HepG2 (cell line): ENCODE results near the gene KRTAP5-10. TPM values are rescaled to one million over a fixed set of nuclear protein-coding genes. Genes with fewer than 3 reads are reported as not detected.
A peak's percentile ranks its signal among the peaks of the same experiment; 100 is the strongest.
"Not testable (repeated sequence)": the region's sequence is repeated elsewhere in the genome, so short reads cannot be mapped to it uniquely, and the experiment has no call there.

Experiments used
- ATAC-seq: fragments of 200-7000 bp; cut with Tn5 transposase; 3 replicates; pipeline ENCODE4 v1.9.1; 2020; ENCODE audit warnings: mild to moderate bottlenecking, moderate library complexity
- BruUV-seq: library from RNA; stranded (reverse); fragments of 400-500 nt; replicated peaks from 2 replicates; lab custom pipeline; 2021; lab: Mats Ljungman, UMichigan
- CTCF ChIA-PET: fragments of 300-600 bp; formaldehyde crosslinking; extraction: SDS; loops from one replicate; lab custom pipeline; 2021; ENCODE audit warnings: low total read pairs, inconsistent platforms, low intra/inter-chr PET ratio; lab: Yijun Ruan, JAX
- POLR2A ChIA-PET: fragments of 350-600 bp; sonication (Branson Sonifier 250); formaldehyde crosslinking; loops from one replicate; lab custom pipeline; 2020; ENCODE audit warnings: antibody characterized with exemption, inconsistent platforms; lab: Yijun Ruan, JAX
- DNase-seq: peaks from one replicate; pipeline ENCODE4 v3.0.0-alpha.2; 2015; ENCODE audit warnings: low spot score
- FAIRE-seq: peaks from 3 replicates; lab custom pipeline; 2011; peaks lifted over from hg19 to GRCh38; lab: Jason Lieb, UNC
- H2AFZ ChIP-seq: one replicate; pipeline ENCODE4 v1.6.1; 2011; ENCODE audit warnings: low read length, inconsistent platforms
- H3K27ac ChIP-seq: fragments of 300-600 bp; 3 replicates; pipeline ENCODE4 v1.8.0; 2011; ENCODE audit warnings: mixed run types, mild to moderate bottlenecking, mixed read lengths, low read length, inconsistent platforms; ENCODE audit not compliant: insufficient read depth; ENCODE audit errors: extremely low read length
- H3K27me3 ChIP-seq, 2 experiments: fragments of 200-600 bp in 1 of 2; 2 replicates in 1 of 2; 3 replicates in 1 of 2; pipeline versions ENCODE4 v1.6.0 to v1.8.0; 2011; ENCODE audit warnings: low read length in 2 of 2, mild to moderate bottlenecking in 2 of 2, moderate library complexity in 2 of 2, inconsistent platforms in 1 of 2; ENCODE audit not compliant: insufficient read depth in 2 of 2, control insufficient read depth in 1 of 2
- H3K36me3 ChIP-seq, 2 experiments: fragments of 200-600 bp in 1 of 2; replicated peaks in 1 of 2; 2 replicates in 1 of 2; 3 replicates in 1 of 2; pipeline versions ENCODE4 v1.5.1 to v1.8.0; 2011; ENCODE audit warnings: low read length in 2 of 2, inconsistent platforms in 1 of 2; ENCODE audit not compliant: insufficient read depth in 2 of 2, control insufficient read depth in 1 of 2
- H3K4me1 ChIP-seq: 2 replicates; pipeline ENCODE4 v1.5.1; 2012; ENCODE audit warnings: low read length, inconsistent platforms; ENCODE audit not compliant: insufficient read depth
- H3K4me2 ChIP-seq: 2 replicates; pipeline ENCODE4 v1.6.0; 2011; ENCODE audit warnings: low read depth, low read length, inconsistent platforms
- H3K4me3 ChIP-seq, 3 experiments: fragments of 200-600 bp in 1 of 3; sonication (generic), shearing (Covaris generic) in 1 of 3; replicated peaks in 1 of 3; 2 replicates each; pipeline ENCODE4 v1.5.1; 2011 to 2016; ENCODE audit warnings: low read length in 3 of 3, inconsistent platforms in 2 of 3, low read depth in 2 of 3, mild to moderate bottlenecking in 2 of 3, control low read depth in 1 of 3, mixed read lengths in 1 of 3; ENCODE audit not compliant: insufficient read depth in 1 of 3
- H3K79me2 ChIP-seq: one replicate; pipeline ENCODE4 v1.6.1; 2011; ENCODE audit warnings: low read length, inconsistent platforms; ENCODE audit not compliant: insufficient read depth
- H3K9ac ChIP-seq: 2 replicates; pipeline ENCODE4 v1.6.0; 2011; ENCODE audit warnings: mild to moderate bottlenecking, low read depth, low read length, inconsistent platforms; ENCODE audit not compliant: insufficient read depth
- H3K9me3 ChIP-seq: 2 replicates; pipeline ENCODE4 v1.5.1; 2012; ENCODE audit warnings: mild to moderate bottlenecking, low read length
- H4K20me1 ChIP-seq: 2 replicates; pipeline ENCODE4 v1.6.0; 2011; ENCODE audit warnings: inconsistent platforms, mild to moderate bottlenecking, low read length, moderate library complexity; ENCODE audit not compliant: insufficient read depth
- ELF3 ChIP-seq: IDR thresholded peaks from 2 replicates; pipeline ENCODE4 v1.6.1; 2016; ENCODE audit warnings: missing genetic modification reagents, missing compliant biosample characterization
- FOXK1 ChIP-seq: sonication (generic); formaldehyde crosslinking; IDR thresholded peaks from 2 replicates; pipeline ENCODE4 v1.4.0; 2020; ENCODE audit warnings: low read depth, missing genetic modification reagents, borderline replicate concordance
- FOXP1 ChIP-seq, 2 experiments: fragments of 450-650 bp in 1 of 2; IDR thresholded peaks; 2 replicates each; pipeline ENCODE4 v1.6.1; 2017 to 2018; ENCODE audit warnings: antibody characterized with exemption in 1 of 2
- MED1 ChIP-seq: sonication (generic); formaldehyde crosslinking; IDR thresholded peaks from 2 replicates; pipeline ENCODE4 v1.4.0; 2020; ENCODE audit warnings: missing genetic modification reagents
- POGZ ChIP-seq: sonication (generic); formaldehyde crosslinking; IDR thresholded peaks from 2 replicates; pipeline ENCODE4 v1.4.0; 2020; ENCODE audit warnings: mild to moderate bottlenecking, missing genetic modification reagents
- POLR2AphosphoS5 ChIP-seq: IDR thresholded peaks from 2 replicates; pipeline ENCODE4 v1.6.1; 2012; ENCODE audit warnings: low read depth, low read length
- RAD51 ChIP-seq: fragments of 450-650 bp; IDR thresholded peaks from 2 replicates; pipeline ENCODE4 v1.6.1; 2016; ENCODE audit warnings: borderline replicate concordance
- RARA ChIP-seq: IDR thresholded peaks from 2 replicates; pipeline ENCODE4 v1.6.1; 2016; ENCODE audit warnings: missing genetic modification reagents, missing compliant biosample characterization
- SAP130 ChIP-seq: IDR thresholded peaks from 2 replicates; pipeline ENCODE4 v1.6.1; 2016; ENCODE audit warnings: low read depth
- ZNF292 ChIP-seq: sonication (generic); formaldehyde crosslinking; IDR thresholded peaks from 2 replicates; pipeline ENCODE4 v1.8.1; 2022; ENCODE audit warnings: mild to moderate bottlenecking, low read depth, missing genetic modification reagents, borderline replicate concordance
- WGBS: methylation state at CpG from one replicate; pipeline ENCODE4 v1.1.6; 2017; ENCODE audit warnings: low lambda C conversion rate; 5-methylcytosine and 5-hydroxymethylcytosine counted together
- in situ Hi-C: cut with HindIII; loops from 2 replicates; pipeline ENCODE4 v1.10.0; 2017; ENCODE audit warnings: low pct_unique_long_range_greater_than_20kb; ENCODE audit not compliant: extremely low pct_ligation_motif_present
- intact Hi-C: fragments of 100-400 bp; cut with micrococcal nuclease; formaldehyde crosslinking; loops from one replicate; pipeline ENCODE4 v1.10.0; 2022; ENCODE audit not compliant: unreplicated experiment
- polyA plus RNA-seq, 8 experiments: library from polyadenylated mRNA; depleted of rRNA in 3 of 8; stranded (reverse) in 7 of 8; unstranded in 1 of 8; fragments of >200 nt; fragmentation: Illumina TruSeq in 4 of 8; extraction: Trizol in 4 of 8; gene quantifications; 2 replicates each; pipeline versions ENCODE4 v1.2.1 to v1.2.3, GENCODE V29; 2011 to 2016; ENCODE audit warnings: low read depth in 4 of 8, missing spikeins in 1 of 8, mixed read lengths in 1 of 8; ENCODE audit not compliant: insufficient read depth in 1 of 8
- total RNA-seq, 5 experiments: library from RNA; depleted of rRNA; stranded (reverse); fragments of >200 nt; fragmentation: Illumina TruSeq; extraction: Trizol; gene quantifications; 2 replicates each; pipeline ENCODE4 v1.2.3, GENCODE V29; 2016; ENCODE audit warnings: low read depth in 1 of 5
- TF ChIP-seq, protein P1 (sequence below): IDR thresholded peaks from 2 replicates; pipeline ENCODE4 v1.6.1; 2012; ENCODE audit warnings: inconsistent platforms
- TF ChIP-seq, protein P2 (sequence below), 2 experiments: sonication (generic) in 1 of 2; formaldehyde crosslinking in 1 of 2; IDR thresholded peaks; 2 replicates each; pipeline versions ENCODE4 v1.5.1 to v1.6.1; 2011 to 2020; ENCODE audit warnings: borderline replicate concordance in 1 of 2, low read depth in 1 of 2, low read length in 1 of 2, mild to moderate bottlenecking in 1 of 2, missing genetic modification reagents in 1 of 2, moderate library complexity in 1 of 2
- TF ChIP-seq, protein P3 (sequence below): IDR thresholded peaks from 2 replicates; pipeline ENCODE4 v1.4.0; 2020; ENCODE audit warnings: mild to moderate bottlenecking, missing genetic modification reagents
- TF ChIP-seq, protein P4 (sequence below): IDR thresholded peaks from 2 replicates; pipeline ENCODE4 v1.6.1; 2016

KRTAP5-10 gene
- total and polyA plus RNA-seq, 2 of the 13 experiments (the other 11 are each of a cell fraction or from before 2014, with no cell fraction given), result not detected

DNA sequence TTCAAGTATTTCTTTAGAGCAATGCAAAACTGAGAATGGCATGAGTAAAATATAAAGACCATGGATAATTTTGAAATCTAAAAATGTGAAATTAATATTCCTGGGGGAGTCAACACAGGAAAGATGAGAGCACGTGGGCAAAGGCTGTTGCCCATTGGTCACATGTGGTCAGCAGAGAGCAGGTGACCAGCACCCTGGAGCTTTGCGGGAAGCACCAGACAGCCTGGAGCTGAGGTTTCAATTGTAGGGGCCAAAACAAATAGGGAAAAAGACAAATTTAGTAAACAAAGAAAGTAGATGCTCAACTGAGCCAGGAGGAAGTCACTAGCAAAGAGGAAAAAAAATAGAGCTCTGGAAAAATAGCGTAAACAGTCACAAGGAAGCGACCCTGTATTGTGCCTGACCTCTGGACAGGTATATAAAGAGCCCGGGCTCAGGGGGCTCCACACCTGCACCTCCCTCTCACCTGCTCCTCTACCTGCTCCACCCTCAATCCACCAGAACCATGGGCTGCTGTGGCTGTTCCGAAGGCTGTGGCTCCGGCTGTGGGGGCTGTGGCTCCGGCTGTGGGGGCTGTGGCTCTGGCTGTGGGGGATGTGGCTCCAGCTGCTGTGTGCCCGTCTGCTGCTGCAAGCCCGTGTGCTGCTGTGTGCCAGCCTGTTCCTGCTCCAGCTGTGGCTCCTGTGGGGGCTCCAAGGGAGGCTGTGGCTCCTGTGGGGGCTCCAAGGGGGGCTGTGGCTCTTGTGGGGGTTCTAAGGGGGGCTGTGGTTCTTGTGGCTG is 38.4 kb upstream of the KRTAP5-10 start, which contains the start of gene KRTAP5-7:
KRTAP5-7 (plus strand) TSS at position 472 of the 780 bp plus-strand sequence; CDS start at position 506, 34 bp downstream.
- H3K4me1 ChIP-seq, result peaks cover 62% of the 10 kb centered on the region
- H3K9me3 ChIP-seq; H3K79me2 ChIP-seq; intact Hi-C loops; DNase-seq; in situ Hi-C loops; H3K27me3 ChIP-seq; FAIRE-seq; H3K36me3 ChIP-seq; H2AFZ ChIP-seq; BruUV-seq; H4K20me1 ChIP-seq; CTCF ChIA-PET; TF ChIP-seq FOXP1 (IDR thresholded peaks at IDR 0.05): not testable (repeated sequence)
- peak within 1 kb of the TSS; percentile 52 for H3K4me2 ChIP-seq
- 7% methylated on average over 5 of the region's 10 CpGs for WGBS
- H3K9ac ChIP-seq, result peak within 1 kb of the TSS; percentile 35; the same call in 1 of the 2 replicates
- peak; percentile 53 for ATAC-seq
- H3K4me3 ChIP-seq, result peak within 1 kb of the TSS in 2 of 3 experiments; percentile 48 to 60; a peak in 3 of 6 replicates
- POLR2A ChIA-PET, result interaction anchor here (0.7 to 2.7 kb wide), 3 partner anchors 18 to 79 kb away, joined by 3 to 6 read pairs (median 3); partner anchors contain the start of gene DHCR7
- peak within 1 kb of the TSS; percentile 4 for H3K27ac ChIP-seq
- TF ChIP-seq, protein P1, sequence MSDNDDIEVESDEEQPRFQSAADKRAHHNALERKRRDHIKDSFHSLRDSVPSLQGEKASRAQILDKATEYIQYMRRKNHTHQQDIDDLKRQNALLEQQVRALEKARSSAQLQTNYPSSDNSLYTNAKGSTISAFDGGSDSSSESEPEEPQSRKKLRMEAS, result peak; percentile 74
- TF ChIP-seq MED1 (peak; percentile 29; the same call in 1 of the 2 replicates), FOXP1 (CRISPR knock-in tag; IDR thresholded peaks at IDR 0.05) (peak; percentile 36; the same call in 1 of the 2 replicates), RARA (CRISPR knock-in tag) (peak; percentile 30; the same call in 1 of the 2 replicates), ELF3 (CRISPR knock-in tag) (peak; percentile 67), FOXK1 (CRISPR knock-in tag) (0 out of 2 replicates have a peak, but pooled peaks have one; percentile 17), SAP130 (CRISPR knock-in tag) (peak; percentile 37; the same call in 1 of the 2 replicates), POLR2AphosphoS5 (0 out of 2 replicates have a peak, but pooled peaks have one; percentile 10), RAD51 (peak; percentile 57), POGZ (CRISPR knock-in tag) (0 out of 2 replicates have a peak, but pooled peaks have one; percentile 17), ZNF292 (CRISPR knock-in tag) (0 out of 2 replicates have a peak, but pooled peaks have one; percentile 4)
- TF ChIP-seq, protein P2, sequence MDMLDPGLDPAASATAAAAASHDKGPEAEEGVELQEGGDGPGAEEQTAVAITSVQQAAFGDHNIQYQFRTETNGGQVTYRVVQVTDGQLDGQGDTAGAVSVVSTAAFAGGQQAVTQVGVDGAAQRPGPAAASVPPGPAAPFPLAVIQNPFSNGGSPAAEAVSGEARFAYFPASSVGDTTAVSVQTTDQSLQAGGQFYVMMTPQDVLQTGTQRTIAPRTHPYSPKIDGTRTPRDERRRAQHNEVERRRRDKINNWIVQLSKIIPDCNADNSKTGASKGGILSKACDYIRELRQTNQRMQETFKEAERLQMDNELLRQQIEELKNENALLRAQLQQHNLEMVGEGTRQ (IDR thresholded peaks at IDR 0.05; ENCODE audit: low read depth, low read length), result peak; percentile 54; the same call in 1 of the 2 replicates
- TF ChIP-seq, protein P2 (CRISPR knock-in tag; IDR thresholded peaks at IDR 0.05; ENCODE audit: borderline replicate concordance), result peak; percentile 28; the same call in 1 of the 2 replicates
- TF ChIP-seq, protein P3, sequence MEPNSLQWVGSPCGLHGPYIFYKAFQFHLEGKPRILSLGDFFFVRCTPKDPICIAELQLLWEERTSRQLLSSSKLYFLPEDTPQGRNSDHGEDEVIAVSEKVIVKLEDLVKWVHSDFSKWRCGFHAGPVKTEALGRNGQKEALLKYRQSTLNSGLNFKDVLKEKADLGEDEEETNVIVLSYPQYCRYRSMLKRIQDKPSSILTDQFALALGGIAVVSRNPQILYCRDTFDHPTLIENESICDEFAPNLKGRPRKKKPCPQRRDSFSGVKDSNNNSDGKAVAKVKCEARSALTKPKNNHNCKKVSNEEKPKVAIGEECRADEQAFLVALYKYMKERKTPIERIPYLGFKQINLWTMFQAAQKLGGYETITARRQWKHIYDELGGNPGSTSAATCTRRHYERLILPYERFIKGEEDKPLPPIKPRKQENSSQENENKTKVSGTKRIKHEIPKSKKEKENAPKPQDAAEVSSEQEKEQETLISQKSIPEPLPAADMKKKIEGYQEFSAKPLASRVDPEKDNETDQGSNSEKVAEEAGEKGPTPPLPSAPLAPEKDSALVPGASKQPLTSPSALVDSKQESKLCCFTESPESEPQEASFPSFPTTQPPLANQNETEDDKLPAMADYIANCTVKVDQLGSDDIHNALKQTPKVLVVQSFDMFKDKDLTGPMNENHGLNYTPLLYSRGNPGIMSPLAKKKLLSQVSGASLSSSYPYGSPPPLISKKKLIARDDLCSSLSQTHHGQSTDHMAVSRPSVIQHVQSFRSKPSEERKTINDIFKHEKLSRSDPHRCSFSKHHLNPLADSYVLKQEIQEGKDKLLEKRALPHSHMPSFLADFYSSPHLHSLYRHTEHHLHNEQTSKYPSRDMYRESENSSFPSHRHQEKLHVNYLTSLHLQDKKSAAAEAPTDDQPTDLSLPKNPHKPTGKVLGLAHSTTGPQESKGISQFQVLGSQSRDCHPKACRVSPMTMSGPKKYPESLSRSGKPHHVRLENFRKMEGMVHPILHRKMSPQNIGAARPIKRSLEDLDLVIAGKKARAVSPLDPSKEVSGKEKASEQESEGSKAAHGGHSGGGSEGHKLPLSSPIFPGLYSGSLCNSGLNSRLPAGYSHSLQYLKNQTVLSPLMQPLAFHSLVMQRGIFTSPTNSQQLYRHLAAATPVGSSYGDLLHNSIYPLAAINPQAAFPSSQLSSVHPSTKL (CRISPR knock-in tag), result peak; percentile 33; the same call in 1 of the 2 replicates
- TF ChIP-seq, protein P4, sequence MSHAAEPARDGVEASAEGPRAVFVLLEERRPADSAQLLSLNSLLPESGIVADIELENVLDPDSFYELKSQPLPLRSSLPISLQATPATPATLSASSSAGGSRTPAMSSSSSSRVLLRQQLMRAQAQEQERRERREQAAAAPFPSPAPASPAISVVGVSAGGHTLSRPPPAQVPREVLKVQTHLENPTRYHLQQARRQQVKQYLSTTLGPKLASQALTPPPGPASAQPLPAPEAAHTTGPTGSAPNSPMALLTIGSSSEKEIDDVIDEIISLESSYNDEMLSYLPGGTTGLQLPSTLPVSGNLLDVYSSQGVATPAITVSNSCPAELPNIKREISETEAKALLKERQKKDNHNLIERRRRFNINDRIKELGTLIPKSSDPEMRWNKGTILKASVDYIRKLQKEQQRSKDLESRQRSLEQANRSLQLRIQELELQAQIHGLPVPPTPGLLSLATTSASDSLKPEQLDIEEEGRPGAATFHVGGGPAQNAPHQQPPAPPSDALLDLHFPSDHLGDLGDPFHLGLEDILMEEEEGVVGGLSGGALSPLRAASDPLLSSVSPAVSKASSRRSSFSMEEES (CRISPR knock-in tag), result 0 out of 2 replicates have a peak, but pooled peaks have one; percentile 61
